Breast epithelium (tissue), 3 donors: Measurements from ENCODE around the gene ZNF565.

Experiments used
- POLR2A ChIP-seq: fragments of 450-650 bp; IDR thresholded peaks from one replicate; pipeline ENCODE4 v1.6.1; 2016; ENCODE audit warnings: antibody characterized with exemption, mild to moderate bottlenecking, moderate library complexity
- TF ChIP-seq, protein P1 (sequence below), 3 donors: fragments of 450-650 bp; IDR thresholded peaks; one replicate each; pipeline ENCODE4 v1.5.1; 2016 to 2017; ENCODE audit warnings: antibody characterized with exemption in 3 of 3, mild to moderate bottlenecking in 3 of 3, moderate library complexity in 3 of 3

GRCh38 chr19:36244066-36244465 lies 29.6 kb upstream of the ZNF565 start:
- TF ChIP-seq, protein P1, sequence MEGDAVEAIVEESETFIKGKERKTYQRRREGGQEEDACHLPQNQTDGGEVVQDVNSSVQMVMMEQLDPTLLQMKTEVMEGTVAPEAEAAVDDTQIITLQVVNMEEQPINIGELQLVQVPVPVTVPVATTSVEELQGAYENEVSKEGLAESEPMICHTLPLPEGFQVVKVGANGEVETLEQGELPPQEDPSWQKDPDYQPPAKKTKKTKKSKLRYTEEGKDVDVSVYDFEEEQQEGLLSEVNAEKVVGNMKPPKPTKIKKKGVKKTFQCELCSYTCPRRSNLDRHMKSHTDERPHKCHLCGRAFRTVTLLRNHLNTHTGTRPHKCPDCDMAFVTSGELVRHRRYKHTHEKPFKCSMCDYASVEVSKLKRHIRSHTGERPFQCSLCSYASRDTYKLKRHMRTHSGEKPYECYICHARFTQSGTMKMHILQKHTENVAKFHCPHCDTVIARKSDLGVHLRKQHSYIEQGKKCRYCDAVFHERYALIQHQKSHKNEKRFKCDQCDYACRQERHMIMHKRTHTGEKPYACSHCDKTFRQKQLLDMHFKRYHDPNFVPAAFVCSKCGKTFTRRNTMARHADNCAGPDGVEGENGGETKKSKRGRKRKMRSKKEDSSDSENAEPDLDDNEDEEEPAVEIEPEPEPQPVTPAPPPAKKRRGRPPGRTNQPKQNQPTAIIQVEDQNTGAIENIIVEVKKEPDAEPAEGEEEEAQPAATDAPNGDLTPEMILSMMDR (IDR thresholded peaks at IDR 0.05), result no peak
- TF ChIP-seq POLR2A, result no peak
